H9 (cell line): ENCODE results near the gene ADARB2. TPM values are rescaled to one million over a fixed set of nuclear protein-coding genes. Genes with fewer than 3 reads are reported as not detected.
"Not testable (repeated sequence)": the region's sequence is repeated elsewhere in the genome, so short reads cannot be mapped to it uniquely, and the experiment has no call there.

Experiments used
- DNase-seq: peaks from one replicate; pipeline ENCODE4 v3.0.0-alpha.2; 2017
- H2AFZ ChIP-seq: one replicate; pipeline ENCODE4 v1.6.1; 2013; ENCODE audit warnings: mild to moderate bottlenecking, low read length, control low read depth, moderate library complexity
- H2AK5ac ChIP-seq: 2 replicates; pipeline ENCODE4 v1.6.1; 2013; ENCODE audit warnings: low read length, control low read depth, mixed read lengths; ENCODE audit not compliant: insufficient read length
- H2BK120ac ChIP-seq: one replicate; pipeline ENCODE4 v1.6.1; 2013; ENCODE audit warnings: low read depth, mild to moderate bottlenecking, low read length, control low read depth, inconsistent platforms; ENCODE audit not compliant: poor library complexity, severe bottlenecking
- H2BK12ac ChIP-seq: 2 replicates; pipeline ENCODE4 v1.6.1; 2013; ENCODE audit warnings: low read length, control low read depth, mixed read lengths, low read depth; ENCODE audit not compliant: insufficient read length
- H2BK15ac ChIP-seq: 2 replicates; pipeline ENCODE4 v1.6.1; 2013; ENCODE audit warnings: low read depth, low read length, control low read depth
- H2BK20ac ChIP-seq: one replicate; pipeline ENCODE4 v1.6.1; 2013; ENCODE audit warnings: low read depth, mild to moderate bottlenecking, low read length, control low read depth, inconsistent platforms; ENCODE audit not compliant: poor library complexity, severe bottlenecking
- H2BK5ac ChIP-seq: 2 replicates; pipeline ENCODE4 v1.6.1; 2013; ENCODE audit warnings: low read length, control low read depth, mixed read lengths; ENCODE audit not compliant: insufficient read length
- H3K14ac ChIP-seq: 2 replicates; pipeline ENCODE4 v1.6.1; 2013; ENCODE audit warnings: low read length, control low read depth; ENCODE audit not compliant: insufficient read depth
- H3K18ac ChIP-seq: 2 replicates; pipeline ENCODE4 v1.6.1; 2013; ENCODE audit warnings: low read depth, mild to moderate bottlenecking, mixed read lengths, low read length, control low read depth; ENCODE audit not compliant: insufficient read length
- H3K23ac ChIP-seq: 2 replicates; pipeline ENCODE4 v1.6.1; 2013; ENCODE audit warnings: low read length, control low read depth, mixed read lengths, low read depth; ENCODE audit not compliant: insufficient read length
- H3K23me2 ChIP-seq: 2 replicates; pipeline ENCODE4 v1.6.1; 2013; ENCODE audit warnings: low read depth, mild to moderate bottlenecking, mixed read lengths, low read length, control low read depth; ENCODE audit not compliant: insufficient read length, poor library complexity, severe bottlenecking
- H3K27ac ChIP-seq: 2 replicates; pipeline ENCODE4 v1.5.1; 2013; ENCODE audit warnings: low read length, control low read depth, mixed read lengths, low read depth; ENCODE audit not compliant: insufficient read length
- H3K27me3 ChIP-seq: 2 replicates; pipeline ENCODE4 v1.6.1; 2013; ENCODE audit warnings: low read length, control low read depth, inconsistent platforms; ENCODE audit not compliant: insufficient read depth
- H3K4ac ChIP-seq: 2 replicates; pipeline ENCODE4 v1.6.1; 2013; ENCODE audit warnings: low read depth, mild to moderate bottlenecking, control low read depth, inconsistent platforms, low read length, moderate library complexity
- H3K4me1 ChIP-seq: 2 replicates; pipeline ENCODE4 v1.6.1; 2013; ENCODE audit warnings: low read length, control low read depth, inconsistent platforms; ENCODE audit not compliant: insufficient read depth
- H3K4me2 ChIP-seq: 2 replicates; pipeline ENCODE4 v1.6.1; 2013; ENCODE audit warnings: low read length, control low read depth, mixed read lengths; ENCODE audit not compliant: insufficient read length, insufficient read depth
- H3K56ac ChIP-seq: 2 replicates; pipeline ENCODE4 v1.6.1; 2013; ENCODE audit warnings: low read depth, mild to moderate bottlenecking, mixed read lengths, low read length, control low read depth; ENCODE audit not compliant: insufficient read length
- H3K79me1 ChIP-seq: 2 replicates; pipeline ENCODE4 v1.6.1; 2013; ENCODE audit warnings: low read depth, mild to moderate bottlenecking, moderate library complexity, low read length, control low read depth, inconsistent platforms; ENCODE audit not compliant: insufficient read depth, poor library complexity, severe bottlenecking
- H3K79me2 ChIP-seq: 2 replicates; pipeline ENCODE4 v1.6.1; 2013; ENCODE audit warnings: low read length, control low read depth, inconsistent platforms; ENCODE audit not compliant: insufficient read depth
- H3K9ac ChIP-seq: 2 replicates; pipeline ENCODE4 v1.6.1; 2013; ENCODE audit warnings: low read length, control low read depth, mixed read lengths; ENCODE audit not compliant: insufficient read length; ENCODE audit errors: extremely low read depth
- H3K9me3 ChIP-seq: one replicate; pipeline ENCODE4 v1.6.1; 2013; ENCODE audit warnings: low read depth, low read length, inconsistent platforms; ENCODE audit not compliant: control insufficient read depth
- H3T11ph ChIP-seq: one replicate; pipeline ENCODE4 v1.6.1; 2013; ENCODE audit warnings: mild to moderate bottlenecking, low read length, control low read depth, inconsistent platforms
- H4K20me1 ChIP-seq: one replicate; pipeline ENCODE4 v1.6.1; 2013; ENCODE audit not compliant: control insufficient read depth, insufficient read length, insufficient read depth
- H4K5ac ChIP-seq: 2 replicates; pipeline ENCODE4 v1.6.1; 2013; ENCODE audit warnings: low read depth, mild to moderate bottlenecking, mixed read lengths, low read length, control low read depth; ENCODE audit not compliant: insufficient read length
- H4K8ac ChIP-seq: replicated peaks from 2 replicates; pipeline ENCODE4 v1.6.1; 2013; ENCODE audit warnings: low read length, control low read depth, mixed read lengths, low read depth; ENCODE audit not compliant: insufficient read length
- H4K91ac ChIP-seq: 2 replicates; pipeline ENCODE4 v1.6.1; 2013; ENCODE audit warnings: low read depth, mild to moderate bottlenecking, moderate library complexity, mixed read lengths, low read length, control low read depth; ENCODE audit not compliant: insufficient read length
- H3K27ac Mint-ChIP-seq, 3 experiments: 2 replicates in 2 of 3; 3 replicates in 1 of 3; pipeline ENCODE4 v1.8.0; 2020 to 2021; ENCODE audit warnings: mixed read lengths in 3 of 3, mild to moderate bottlenecking in 1 of 3, moderate library complexity in 1 of 3
- H3K27me3 Mint-ChIP-seq: 2 replicates; pipeline ENCODE4 v1.8.0; 2021; ENCODE audit warnings: low read depth, mild to moderate bottlenecking, moderate library complexity, mixed read lengths
- H3K36me3 Mint-ChIP-seq, 3 experiments: 2 replicates in 2 of 3; 3 replicates in 1 of 3; pipeline ENCODE4 v1.8.0; 2020 to 2021; ENCODE audit warnings: low read depth in 3 of 3, mixed read lengths in 3 of 3; ENCODE audit not compliant: insufficient read depth in 1 of 3
- H3K4me1 Mint-ChIP-seq, 2 experiments: 2 replicates each; pipeline ENCODE4 v1.8.0; 2020; ENCODE audit warnings: mixed read lengths in 2 of 2
- H3K4me3 Mint-ChIP-seq, 2 experiments: 2 replicates in 1 of 2; 3 replicates in 1 of 2; pipeline ENCODE4 v1.8.0; 2020 to 2021; ENCODE audit warnings: mild to moderate bottlenecking in 2 of 2, mixed read lengths in 2 of 2, moderate library complexity in 1 of 2
- H3K9me3 Mint-ChIP-seq, 2 experiments: 2 replicates in 1 of 2; 3 replicates in 1 of 2; pipeline ENCODE4 v1.8.0; 2020; ENCODE audit warnings: mild to moderate bottlenecking in 2 of 2, mixed read lengths in 2 of 2, moderate library complexity in 1 of 2
- CTCF ChIP-seq: fragments of 200-600 bp; sonication (generic); conservative IDR thresholded peaks from 3 replicates; pipeline ENCODE4 v1.8.0; 2021; ENCODE audit warnings: antibody characterized with exemption, mild to moderate bottlenecking
- WGBS: extraction: QIAGEN DNeasy Blood & Tissue Kit; methylation state at CpG from one replicate; pipeline ENCODE4 v1.1.7; 2013; ENCODE audit warnings: missing lambda C conversion rate, low lambda C conversion rate, mixed read lengths; ENCODE audit not compliant: insufficient read length; ENCODE audit errors: extremely low coverage; 5-methylcytosine and 5-hydroxymethylcytosine counted together
- total RNA-seq: library from RNA; stranded (reverse); gene quantifications from 2 replicates; pipeline ENCODE4 v1.2.1, GENCODE V29; 2021

Gene ADARB2
- total RNA-seq, 1 experiment from 2014 or later = 0.87 TPM

- TF ChIP-seq CTCF = no peak
- Histone ChIP-seq H2BK15ac (no peak overlapping the region), H3K4ac (no peak overlapping the region), H3K27me3 (no peaks in the 10 kb centered on the region), H3K79me1 (no peaks in the 10 kb centered on the region), H3K79me2 (no peaks in the 10 kb centered on the region), H3K23ac (no peak overlapping the region), H4K20me1 (no peaks in the 10 kb centered on the region), H2BK12ac (no peak overlapping the region), H2BK120ac (no peak overlapping the region), H3K18ac (no peak overlapping the region), H3K9ac (no peak overlapping the region), H3K4me1 (no peaks in the 10 kb centered on the region; the same call in 1 of the 2 replicates), H3K56ac (no peak overlapping the region), H2BK20ac (no peak overlapping the region), H4K8ac (no peak overlapping the region), H2AK5ac (no peak overlapping the region), H4K5ac (no peak overlapping the region), H3K14ac (no peak overlapping the region), H3K4me2 (no peak overlapping the region), H4K91ac (no peak overlapping the region), H3K9me3 (no peaks in the 10 kb centered on the region), H3K27ac (no peak overlapping the region), H2BK5ac (no peak overlapping the region), H2AFZ (no peak overlapping the region), H3K23me2 (no peaks in the 10 kb centered on the region), H3T11ph (no peak overlapping the region)
- DNase-seq = no peak
- Mint-ChIP-seq H3K36me3 (peaks cover 0 to 10% (median 2%) of the 10 kb centered on the region in 3 experiments; a peak in 4 of 7 replicates), H3K27me3 (peaks cover 5% of the 10 kb centered on the region), H3K9me3 (peaks cover 17 to 18% of the 10 kb centered on the region in 2 experiments), H3K4me1 (peaks cover 28 to 29% of the 10 kb centered on the region in 2 experiments), H3K4me3 (no peak overlapping the region), H3K27ac (no peak overlapping the region)
- no CpG with 5 or more reads among the region's 1 CpG for WGBS
Observed at GRCh38 chr10:1431229-1431628, 306.1 kb downstream of the ADARB2 start.

GRCh38 chr10:1427521-1428186 is 309.7 kb downstream of the ADARB2 start:
- H3T11ph ChIP-seq, H2BK120ac ChIP-seq, H4K5ac ChIP-seq, H4K20me1 ChIP-seq, H3K4me1 ChIP-seq, H2BK20ac ChIP-seq, H2BK12ac ChIP-seq, H2AFZ ChIP-seq, H2BK5ac ChIP-seq, H3K9me3 ChIP-seq, H3K4me1 Mint-ChIP-seq, H3K36me3 Mint-ChIP-seq, H3K27ac Mint-ChIP-seq, H3K79me2 ChIP-seq, H3K27me3 ChIP-seq, H3K14ac ChIP-seq, H4K8ac ChIP-seq, H3K4me2 ChIP-seq, H3K27ac ChIP-seq, H3K23ac ChIP-seq, H4K91ac ChIP-seq, H3K56ac ChIP-seq, H2BK15ac ChIP-seq, H3K27me3 Mint-ChIP-seq, H3K4ac ChIP-seq, H3K9ac ChIP-seq, DNase-seq, H3K18ac ChIP-seq, H3K4me3 Mint-ChIP-seq, H2AK5ac ChIP-seq, H3K79me1 ChIP-seq, H3K23me2 ChIP-seq: not testable (repeated sequence)
- WGBS = no CpG with 5 or more reads among the region's 3 CpGs
- peaks cover 17 to 18% of the 10 kb centered on the region in 2 experiments for H3K9me3 Mint-ChIP-seq
